Measurements from ENCODE around the gene UBASH3A. TPM values are rescaled to one million over a fixed set of nuclear protein-coding genes. Genes with fewer than 3 reads are reported as not detected.

The UBASH3A gene
- total RNA-seq, 1 donor from 2014 or later: not detected

- Mint-ChIP-seq H3K4me3 (no peak overlapping the region), H3K36me3 (ENCODE audit: low read depth) (no peaks in the 10 kb centered on the region), H3K4me1 (peaks cover 26% of the 10 kb centered on the region)
Observed at GRCh38 chr21:42391297-42391696, 12.4 kb upstream of the UBASH3A start.

DNA sequence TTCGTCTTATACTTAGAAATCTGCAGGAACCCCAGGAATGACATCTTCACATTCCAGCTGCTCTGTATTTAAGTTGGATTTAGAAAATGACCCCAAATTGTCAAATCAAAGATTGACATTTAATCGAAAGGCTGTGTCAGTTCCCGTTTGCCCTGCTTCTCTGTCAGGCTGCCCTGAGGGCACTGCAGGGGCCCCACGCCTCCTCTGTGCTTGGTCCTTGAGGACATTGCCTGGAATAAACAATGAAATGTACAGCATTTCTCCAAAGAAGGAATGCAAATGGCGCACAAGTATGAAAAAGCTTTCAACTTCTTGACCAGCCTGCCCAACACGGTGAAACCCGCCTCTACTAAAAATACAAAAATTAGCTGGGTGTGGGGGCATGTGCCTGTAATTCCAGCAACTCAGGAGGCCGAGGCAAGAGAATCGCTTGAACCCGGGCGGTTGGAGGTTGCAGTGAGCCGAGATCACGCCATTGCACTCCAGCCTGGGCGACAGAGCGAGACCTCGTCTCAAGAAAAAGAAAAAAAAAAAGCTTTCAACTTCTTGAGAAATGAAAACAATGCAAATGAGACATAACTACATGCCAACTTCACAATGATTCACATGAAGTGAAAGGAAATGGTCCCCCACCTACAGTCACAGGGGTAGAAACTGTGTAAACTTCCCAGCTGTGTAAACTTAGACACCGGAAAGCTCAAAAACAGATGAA is 10.8 kb upstream of the UBASH3A start:
- Mint-ChIP-seq H3K27ac (ENCODE audit: unreplicated experiment) (no peak overlapping the region), H3K27me3 (ENCODE audit: low read depth) (peaks cover 3% of the 10 kb centered on the region), H3K36me3 (ENCODE audit: low read depth) (no peaks in the 10 kb centered on the region), H3K4me1 (peaks cover 30% of the 10 kb centered on the region), H3K9me3 (no peaks in the 10 kb centered on the region), H3K4me3 (no peak overlapping the region)
- no peak for DNase-seq (ENCODE audit: low read depth, low spot score)
- TF ChIP-seq, protein P1, sequence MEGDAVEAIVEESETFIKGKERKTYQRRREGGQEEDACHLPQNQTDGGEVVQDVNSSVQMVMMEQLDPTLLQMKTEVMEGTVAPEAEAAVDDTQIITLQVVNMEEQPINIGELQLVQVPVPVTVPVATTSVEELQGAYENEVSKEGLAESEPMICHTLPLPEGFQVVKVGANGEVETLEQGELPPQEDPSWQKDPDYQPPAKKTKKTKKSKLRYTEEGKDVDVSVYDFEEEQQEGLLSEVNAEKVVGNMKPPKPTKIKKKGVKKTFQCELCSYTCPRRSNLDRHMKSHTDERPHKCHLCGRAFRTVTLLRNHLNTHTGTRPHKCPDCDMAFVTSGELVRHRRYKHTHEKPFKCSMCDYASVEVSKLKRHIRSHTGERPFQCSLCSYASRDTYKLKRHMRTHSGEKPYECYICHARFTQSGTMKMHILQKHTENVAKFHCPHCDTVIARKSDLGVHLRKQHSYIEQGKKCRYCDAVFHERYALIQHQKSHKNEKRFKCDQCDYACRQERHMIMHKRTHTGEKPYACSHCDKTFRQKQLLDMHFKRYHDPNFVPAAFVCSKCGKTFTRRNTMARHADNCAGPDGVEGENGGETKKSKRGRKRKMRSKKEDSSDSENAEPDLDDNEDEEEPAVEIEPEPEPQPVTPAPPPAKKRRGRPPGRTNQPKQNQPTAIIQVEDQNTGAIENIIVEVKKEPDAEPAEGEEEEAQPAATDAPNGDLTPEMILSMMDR (conservative IDR thresholded peaks at IDR 0.05): no peak

More at GRCh38 chr21:42391297-42391696, 12.4 kb upstream of the UBASH3A start:
- Mint-ChIP-seq H3K27ac (ENCODE audit: unreplicated experiment) (no peak overlapping the region), H3K27me3 (ENCODE audit: low read depth) (peaks cover 3% of the 10 kb centered on the region), H3K9me3 (no peaks in the 10 kb centered on the region)
- TF ChIP-seq, protein P1 (conservative IDR thresholded peaks at IDR 0.05): no peak
- no peak for DNase-seq (ENCODE audit: low read depth, low spot score)

GRCh38 chr21:42393443-42393950 is 10.2 kb upstream of the UBASH3A start:
- TF ChIP-seq, protein P1 (conservative IDR thresholded peaks at IDR 0.05): no peak
- Mint-ChIP-seq H3K27ac (ENCODE audit: unreplicated experiment) (no peak overlapping the region), H3K4me3 (no peak overlapping the region), H3K27me3 (ENCODE audit: low read depth) (peaks cover 3% of the 10 kb centered on the region), H3K4me1 (peaks cover 34% of the 10 kb centered on the region), H3K36me3 (ENCODE audit: low read depth) (no peaks in the 10 kb centered on the region), H3K9me3 (no peaks in the 10 kb centered on the region)
- DNase-seq (ENCODE audit: low read depth, low spot score): no peak

- Mint-ChIP-seq H3K4me1 (peaks cover 23% of the 10 kb centered on the region), H3K9me3 (no peaks in the 10 kb centered on the region), H3K27me3 (ENCODE audit: low read depth) (no peaks in the 10 kb centered on the region), H3K27ac (ENCODE audit: unreplicated experiment) (no peak overlapping the region), H3K4me3 (no peak overlapping the region), H3K36me3 (ENCODE audit: low read depth) (no peaks in the 10 kb centered on the region)
- TF ChIP-seq, protein P1 (conservative IDR thresholded peaks at IDR 0.05): no peak
- DNase-seq (ENCODE audit: low read depth, low spot score): no peak
Observed at GRCh38 chr21:42395302-42395701, 8.4 kb upstream of the UBASH3A start.

DNA sequence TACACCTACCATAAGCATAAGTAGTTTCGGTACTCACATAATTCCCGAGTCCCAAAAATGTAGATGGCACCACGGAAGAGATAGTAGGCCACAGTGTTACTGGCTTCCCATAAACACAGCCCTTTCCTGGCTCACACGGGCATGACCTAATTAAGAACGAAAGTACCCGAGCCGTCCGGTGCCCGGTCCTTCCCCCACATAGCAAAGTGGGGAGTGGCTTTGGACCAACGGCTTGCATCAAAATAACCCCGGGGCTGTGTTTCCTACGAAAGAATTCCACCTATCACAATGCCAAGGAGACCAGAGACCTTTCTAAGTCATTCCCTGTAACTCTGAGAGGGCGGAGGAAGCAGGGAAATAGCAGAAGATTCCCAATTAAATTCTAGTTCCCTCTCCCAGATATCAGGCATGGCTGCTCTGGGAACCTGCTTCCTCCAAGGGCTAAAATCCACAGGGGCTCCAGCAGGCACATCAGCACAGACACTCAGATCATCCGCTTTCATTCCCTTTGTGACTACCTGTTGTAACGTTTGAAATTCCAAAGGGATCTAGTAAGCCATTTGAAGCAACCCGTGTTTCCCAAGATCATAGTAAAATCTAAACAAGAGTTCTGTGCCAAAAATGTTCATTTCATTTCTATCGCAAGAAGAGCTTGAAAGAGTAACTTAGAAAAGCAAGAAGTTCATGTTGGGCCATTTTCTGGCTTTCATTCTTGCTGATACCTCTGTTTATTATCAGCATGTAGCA is 7.6 kb upstream of the UBASH3A start, which contains the start of gene TMPRSS3:
TSS of gene TMPRSS3 (minus strand) at position 148 of the 747 bp plus-strand sequence. CDS start 635 bp downstream, outside the sequence.
- Mint-ChIP-seq H3K27me3 (ENCODE audit: low read depth) (no peaks in the 10 kb centered on the region), H3K9me3 (no peaks in the 10 kb centered on the region), H3K27ac (ENCODE audit: unreplicated experiment) (no peak within 1 kb of the TSS), H3K4me1 (peaks cover 23% of the 10 kb centered on the region), H3K4me3 (no peak within 1 kb of the TSS), H3K36me3 (ENCODE audit: low read depth) (no peaks in the 10 kb centered on the region)
- no peak for DNase-seq (ENCODE audit: low read depth, low spot score)
- TF ChIP-seq, protein P1 (conservative IDR thresholded peaks at IDR 0.05): no peak
